Midbrain (tissue), 1 donor: Measurements from ENCODE around the gene ZNF536.
A peak's percentile ranks its signal among the peaks of the same experiment; 100 is the strongest.

ENCODE experiments used
- DNase-seq: peaks from one replicate; lab custom pipeline; 2025; lab: John Stamatoyannopoulos, UW

The ZNF536 gene

DNA sequence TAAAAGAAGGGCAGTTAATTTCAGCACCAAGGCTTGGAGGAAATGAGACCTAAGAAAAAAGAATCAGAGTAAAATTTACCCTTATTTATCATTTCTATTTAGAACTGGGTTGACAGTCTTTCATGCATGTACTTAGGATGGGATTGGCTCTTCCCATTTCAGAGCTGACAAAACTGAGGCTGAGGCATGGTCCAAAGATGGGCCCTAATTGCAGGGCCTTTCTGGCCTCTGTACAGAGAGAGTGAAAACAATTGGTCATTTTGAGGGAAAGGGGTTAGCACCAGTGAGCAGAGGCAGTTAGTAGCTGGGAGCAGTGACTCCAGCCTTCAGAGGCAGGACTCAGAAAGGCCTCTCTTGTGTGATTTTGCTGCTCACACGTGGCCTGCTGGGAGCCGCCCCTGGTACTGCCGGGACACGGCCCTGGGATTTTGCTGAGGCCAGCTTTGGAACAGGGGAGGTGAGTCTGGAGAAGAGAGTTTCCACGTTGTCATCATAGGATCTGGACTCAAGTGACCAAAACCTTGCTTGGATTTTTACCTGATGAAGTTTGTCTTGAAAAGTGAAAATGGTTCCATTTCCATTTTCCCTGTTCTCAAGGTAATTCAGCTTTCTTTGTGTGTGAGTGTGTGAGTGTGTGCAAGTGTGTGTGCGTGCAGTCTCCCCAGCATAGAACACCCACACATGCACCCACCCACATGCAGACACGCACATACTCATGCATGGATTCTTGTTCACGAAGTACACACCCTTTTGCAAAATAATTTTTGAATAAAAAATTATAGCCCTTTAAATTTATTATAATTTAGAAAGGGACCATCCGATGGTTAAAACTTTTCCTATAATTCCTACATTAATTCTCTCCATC is at the start of gene ZNF536:
Gene ZNF536, plus strand, starts transcription at position 425 of the 865 bp plus-strand sequence. CDS start 71,179 bp downstream, outside the sequence.
- peak; percentile 85 for DNase-seq

DNA sequence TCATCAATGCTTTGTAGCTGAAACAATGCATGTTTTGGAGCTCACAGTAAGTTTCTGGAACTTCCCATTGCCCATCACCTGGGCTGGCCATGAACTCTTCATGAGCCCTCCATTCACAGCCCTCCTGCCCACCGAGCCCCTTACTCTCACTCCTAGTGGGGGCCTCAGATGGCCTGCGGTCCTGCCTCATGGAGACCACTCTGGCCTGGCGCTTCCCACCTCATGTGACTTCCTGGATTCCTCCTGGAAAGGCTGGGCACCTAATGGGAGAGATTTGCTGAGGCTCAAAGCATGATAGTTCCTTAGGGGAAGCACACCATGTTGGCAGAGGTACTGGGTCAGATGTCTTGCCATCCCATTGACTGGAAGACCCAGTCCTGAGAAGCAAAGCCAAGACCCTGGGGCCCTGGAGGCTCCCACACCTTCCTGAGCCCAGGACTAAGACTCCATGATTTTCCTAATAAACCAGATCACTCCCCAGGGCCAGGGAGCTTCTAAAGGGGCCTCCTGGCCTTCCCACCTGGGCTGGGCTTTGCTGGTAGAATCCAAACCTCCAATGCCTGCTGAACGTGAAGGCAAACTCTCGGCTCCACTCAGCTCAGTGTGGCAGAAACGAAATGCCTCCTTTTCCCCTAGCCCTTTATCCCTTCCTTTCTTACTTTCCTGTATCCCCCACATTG is 49.4 kb upstream of the ZNF536 start:
- DNase-seq: no peak

DNA sequence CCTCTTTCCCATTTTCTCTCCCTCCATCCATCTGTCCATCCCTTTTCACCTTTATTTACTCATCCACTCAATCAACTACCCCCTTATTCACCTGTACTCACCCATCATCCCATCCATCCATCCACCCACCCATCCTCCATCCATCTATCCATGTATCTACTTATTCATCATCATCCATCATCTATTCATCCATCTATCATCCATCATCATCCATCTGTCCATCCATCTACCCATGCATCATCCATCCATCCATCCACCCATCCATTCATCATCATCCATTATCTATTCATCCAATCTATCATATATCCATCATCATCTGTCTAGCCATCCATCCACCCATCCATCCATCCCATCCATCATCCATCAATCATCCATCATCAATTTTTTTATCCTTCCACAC is 48.3 kb upstream of the ZNF536 start:
- DNase-seq: no peak

DNA sequence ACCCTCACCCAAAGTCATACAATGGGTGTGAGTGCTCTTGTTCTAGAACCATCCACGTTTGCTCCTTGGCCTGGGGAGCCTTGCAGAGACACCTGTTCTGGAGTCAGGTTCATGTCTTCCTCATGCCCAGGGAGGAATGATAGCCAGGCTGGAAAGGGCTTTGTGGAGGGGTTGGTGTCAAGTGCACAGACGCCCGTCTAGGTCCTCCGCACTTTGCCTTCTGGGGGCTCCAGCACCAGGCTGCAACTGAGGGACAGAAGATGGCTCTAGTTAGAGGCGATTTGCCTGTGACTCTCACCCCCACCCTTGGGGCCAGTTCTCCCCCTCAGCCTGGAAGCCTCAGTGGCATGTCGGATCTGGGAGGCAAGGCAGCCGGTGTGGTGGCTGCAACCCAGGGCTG is 47.2 kb upstream of the ZNF536 start:
- no peak for DNase-seq

DNA sequence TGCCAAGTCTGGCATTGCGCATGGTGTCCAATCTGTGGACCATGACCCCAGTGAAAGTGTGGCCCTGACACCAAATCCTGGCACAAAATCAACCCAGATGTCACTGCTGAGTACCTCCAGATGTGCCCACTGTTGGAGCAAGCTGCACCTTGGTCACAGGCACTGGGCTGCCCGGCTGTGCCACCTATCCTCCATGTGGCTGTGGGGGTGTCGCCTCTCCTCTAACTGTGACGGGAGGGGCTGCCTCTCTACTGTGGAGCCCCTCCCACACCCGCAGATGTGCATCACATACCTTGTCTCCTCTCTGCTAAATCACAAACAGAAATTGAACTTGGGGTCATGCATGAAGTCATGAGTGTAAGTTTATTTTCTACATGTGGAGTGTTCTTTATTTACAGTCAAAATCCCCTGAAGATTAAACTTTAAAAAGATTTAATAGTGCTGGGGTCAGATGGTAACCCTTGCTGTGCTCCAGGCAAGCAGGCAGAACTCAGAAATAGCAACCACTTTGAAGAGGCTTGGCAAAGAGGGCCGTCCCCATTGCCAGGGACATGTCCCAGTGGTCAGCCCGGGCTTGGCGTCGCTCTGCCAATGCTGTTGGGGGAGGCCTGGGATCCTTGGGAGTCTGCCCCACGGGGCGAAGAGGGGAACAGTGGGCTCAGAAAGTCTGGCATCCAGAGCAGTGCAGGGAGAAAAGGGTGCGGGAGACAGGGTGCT is 46.4 kb upstream of the ZNF536 start:
- DNase-seq: no peak

DNA sequence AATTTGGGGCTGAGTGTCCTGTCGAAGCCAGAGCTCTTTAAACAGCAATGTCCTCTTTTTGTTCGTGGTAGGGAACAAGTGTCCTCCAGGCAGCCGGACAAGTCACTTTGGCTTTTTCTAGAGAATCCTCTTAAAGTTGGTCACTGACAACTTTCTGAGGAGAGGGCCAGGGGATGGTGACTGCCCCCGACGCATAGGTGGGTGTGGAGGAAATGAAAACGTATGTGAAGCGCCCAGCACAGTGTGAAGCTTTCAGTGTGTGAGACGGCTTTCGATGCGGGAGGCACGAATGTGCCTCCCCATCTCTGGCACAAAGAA is 45.8 kb upstream of the ZNF536 start:
- no peak for DNase-seq

DNA sequence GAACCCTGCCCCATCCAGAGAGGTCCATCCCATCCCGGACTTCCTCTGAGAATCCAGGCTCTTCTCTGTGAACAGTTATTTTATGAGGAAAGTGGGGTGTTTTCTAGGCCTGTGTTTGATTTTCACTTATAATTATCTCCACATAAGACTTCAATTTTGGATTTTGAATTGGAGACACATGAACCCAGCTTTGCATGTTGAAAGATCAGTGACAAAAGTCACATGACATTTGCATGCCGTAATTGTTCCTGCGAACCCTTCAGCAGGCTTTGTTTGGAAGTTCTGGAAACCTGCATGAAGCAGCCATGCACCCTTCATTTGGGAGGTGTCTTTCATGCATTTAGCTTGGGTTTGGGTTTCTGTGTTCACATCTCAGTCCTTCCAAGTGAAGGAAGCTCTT is 44.9 kb upstream of the ZNF536 start:
- no peak for DNase-seq

DNA sequence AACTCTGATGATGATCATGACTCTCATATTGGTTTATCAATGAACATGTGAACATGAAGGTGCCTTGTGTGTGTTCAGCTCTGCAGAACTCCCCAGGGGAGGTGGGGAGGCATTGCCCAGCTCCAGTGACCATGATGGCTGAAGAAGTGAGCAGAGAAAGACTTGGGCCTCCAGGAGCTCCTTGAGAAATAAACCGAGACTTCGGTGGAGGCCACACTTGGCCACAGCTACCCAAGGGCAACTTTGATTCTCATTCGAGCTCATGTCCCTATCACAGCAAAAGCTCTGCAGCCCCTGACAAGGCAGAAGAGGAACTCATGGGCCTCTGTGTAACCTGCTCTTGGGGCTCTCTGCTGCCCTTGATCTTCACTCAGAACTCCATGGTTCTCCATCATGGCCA is 44.1 kb upstream of the ZNF536 start:
- DNase-seq: no peak

DNA sequence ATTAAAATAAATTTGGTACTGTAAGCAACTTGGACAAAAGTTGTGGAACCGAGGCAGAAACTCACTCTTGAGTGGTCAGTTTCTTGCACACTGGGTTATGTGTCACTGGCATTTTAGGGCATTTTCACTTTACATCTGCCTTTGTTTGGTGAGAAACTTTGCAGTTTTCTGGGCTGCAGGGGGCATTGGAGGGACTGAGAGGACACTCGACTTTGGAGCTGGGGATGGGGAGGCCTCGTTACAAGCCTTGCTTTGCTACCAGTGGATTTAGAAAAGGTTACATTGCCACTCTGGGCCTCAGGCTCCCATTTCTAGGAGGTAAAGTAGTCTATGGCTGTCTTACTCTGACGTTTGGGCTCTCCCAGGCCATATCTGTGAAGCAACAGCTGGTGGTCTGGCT is 41.9 kb upstream of the ZNF536 start:
- DNase-seq: no peak

DNA sequence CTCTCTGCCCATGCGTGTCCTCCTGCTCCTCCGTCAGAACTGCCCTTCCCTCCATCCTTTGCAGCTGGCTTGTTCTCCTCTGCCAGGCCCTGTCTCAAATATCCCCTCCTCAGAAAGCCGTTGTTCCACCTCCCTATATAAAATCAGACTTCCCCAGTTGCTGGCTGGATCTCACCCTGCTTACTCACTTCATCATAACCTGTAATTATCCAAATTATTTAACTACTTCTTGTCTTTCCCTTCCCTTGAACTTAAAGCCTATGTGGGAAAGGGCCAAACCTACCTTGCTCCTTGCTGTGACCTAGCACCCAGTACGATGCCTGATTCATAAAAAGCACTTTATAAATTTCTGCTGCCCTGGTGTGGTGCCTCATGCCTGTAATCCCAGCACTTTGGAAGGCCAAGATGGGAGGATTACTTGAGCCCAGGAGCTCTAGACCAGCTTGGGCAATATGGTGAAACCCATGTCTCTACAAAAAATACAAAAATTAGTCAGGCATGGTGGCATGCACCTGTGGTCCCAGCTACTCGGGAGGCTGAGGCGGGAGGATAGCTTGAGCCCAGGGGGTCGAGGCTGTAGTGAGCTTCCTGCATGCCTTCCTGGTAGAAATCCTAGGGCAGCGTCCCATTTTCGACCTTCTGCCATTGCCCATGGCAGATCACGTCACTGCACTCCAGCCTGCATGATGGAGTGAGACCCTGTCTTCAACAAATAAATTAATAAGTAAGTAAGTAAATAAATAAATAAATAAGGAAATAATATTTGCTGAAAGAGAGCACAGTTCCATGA is 39.5 kb upstream of the ZNF536 start:
- no peak for DNase-seq

DNA sequence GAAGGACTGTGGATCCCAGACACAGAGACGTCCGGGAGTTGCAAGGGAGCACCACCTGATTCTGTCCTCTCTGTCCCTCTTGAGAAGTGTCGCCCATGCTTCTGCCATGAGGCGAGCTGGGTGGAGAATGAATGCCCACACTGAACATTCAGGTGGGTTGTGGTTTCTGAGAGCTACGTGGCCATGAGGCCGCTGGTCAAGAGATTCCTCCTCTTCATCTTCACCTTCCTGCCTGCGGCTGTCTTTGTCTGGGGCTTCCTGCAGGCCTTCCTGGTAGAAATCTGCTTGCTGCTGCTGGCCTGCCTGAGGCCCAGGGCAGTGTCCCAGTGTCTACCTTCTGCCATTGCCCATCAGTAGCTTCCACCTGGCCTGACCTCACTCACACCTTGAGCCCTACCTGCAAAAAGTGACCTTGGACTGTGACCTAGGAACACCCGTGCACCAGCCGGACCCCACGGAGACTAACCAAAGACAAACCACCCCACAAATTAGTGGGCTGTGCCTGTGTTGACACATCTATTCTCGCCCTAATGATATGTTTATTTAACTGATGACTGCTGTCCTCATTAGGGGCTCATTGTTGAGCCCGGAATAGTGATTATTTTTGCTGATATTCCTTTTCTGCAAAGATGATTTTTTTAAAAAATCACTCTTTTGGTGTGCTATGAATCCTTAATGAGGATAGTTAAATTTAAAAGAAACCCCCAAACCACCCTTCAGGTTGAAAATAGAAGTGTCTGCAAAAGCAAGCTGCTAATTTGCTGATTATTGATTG is 38.7 kb upstream of the ZNF536 start:
- DNase-seq: no peak

DNA sequence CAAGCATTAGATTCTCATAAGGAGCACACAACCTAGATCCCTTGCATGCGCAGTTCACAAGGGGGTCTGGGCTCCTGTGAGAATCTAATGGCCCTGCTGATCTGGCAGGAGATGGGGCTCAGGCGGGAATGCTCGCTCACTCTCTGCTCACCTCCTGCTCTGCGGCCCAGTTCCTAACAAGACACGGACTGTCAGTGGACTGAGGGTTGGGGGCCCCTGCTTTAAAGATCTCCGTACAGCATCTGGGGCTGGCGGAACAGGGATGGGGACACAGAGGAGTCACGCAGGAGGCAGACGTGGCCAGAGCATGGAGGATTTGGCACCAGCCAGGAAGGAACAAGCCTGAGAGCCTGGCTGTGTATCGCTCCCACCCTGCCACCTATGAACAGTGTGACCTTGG is 37.3 kb upstream of the ZNF536 start:
- no peak for DNase-seq

DNA sequence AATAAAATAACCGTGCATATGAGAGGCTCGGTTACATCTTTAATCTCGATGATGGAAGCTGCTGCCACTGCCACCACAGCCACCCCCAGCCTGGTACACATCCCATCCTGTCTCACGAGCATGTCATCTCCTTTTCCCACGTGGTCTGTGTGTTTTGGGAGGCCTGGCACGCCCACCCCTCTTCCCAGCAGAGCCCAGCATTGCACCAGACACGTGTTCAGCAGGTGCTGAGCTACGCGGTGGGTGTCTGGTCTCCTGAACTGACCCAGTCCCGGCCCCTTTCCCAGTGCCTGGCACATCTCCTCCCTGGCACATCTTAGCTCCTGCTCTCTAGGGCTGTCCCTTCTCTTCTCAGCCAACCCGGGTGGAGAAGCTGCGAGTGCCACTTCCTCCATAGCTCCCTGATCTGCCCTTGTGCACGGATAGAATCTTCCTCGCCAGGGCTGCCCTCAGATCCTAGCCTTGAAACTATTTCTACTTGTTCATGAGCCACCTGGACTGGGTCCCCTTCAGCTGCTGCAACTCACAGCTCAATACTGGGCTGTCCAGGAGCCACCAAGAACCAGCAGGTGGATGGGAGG is 36.8 kb upstream of the ZNF536 start:
- no peak for DNase-seq

DNA sequence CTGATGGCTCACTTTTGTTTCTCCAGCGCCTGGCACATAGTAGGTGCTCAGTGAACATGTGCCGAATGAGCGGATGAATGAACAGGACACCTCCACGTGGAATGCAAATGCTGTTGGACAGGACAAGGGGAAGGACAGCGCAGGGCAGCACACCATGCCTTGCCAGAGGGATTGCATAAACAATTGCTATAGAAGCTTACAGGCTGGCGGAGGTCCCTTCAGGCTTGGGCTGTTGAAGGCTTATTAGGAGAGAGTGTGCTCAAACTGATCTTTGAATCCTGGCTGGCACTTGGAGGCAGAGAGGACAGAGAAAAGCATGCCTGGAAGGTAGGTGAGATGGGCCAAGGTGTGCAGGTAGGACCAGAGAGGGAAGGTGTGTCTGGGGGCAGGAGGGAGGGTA is 35.9 kb upstream of the ZNF536 start:
- no peak for DNase-seq

DNA sequence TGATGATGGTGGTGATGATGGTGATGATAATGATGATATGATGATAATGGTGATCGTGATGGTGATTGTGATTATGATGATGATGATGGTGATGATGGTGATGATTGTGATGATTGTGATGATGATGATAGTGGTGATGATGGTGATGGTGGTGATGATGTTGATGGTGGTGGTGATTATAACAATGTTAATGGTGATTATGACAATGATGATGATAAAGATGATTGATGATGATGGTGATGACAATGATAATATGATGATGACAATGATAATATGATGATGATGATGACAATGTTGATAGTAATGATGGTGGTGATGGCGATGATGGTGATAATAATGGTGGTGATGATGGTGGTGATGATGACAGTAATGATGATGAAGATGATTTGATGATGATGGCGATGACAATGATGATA is 34.1 kb upstream of the ZNF536 start:
- no peak for DNase-seq

DNA sequence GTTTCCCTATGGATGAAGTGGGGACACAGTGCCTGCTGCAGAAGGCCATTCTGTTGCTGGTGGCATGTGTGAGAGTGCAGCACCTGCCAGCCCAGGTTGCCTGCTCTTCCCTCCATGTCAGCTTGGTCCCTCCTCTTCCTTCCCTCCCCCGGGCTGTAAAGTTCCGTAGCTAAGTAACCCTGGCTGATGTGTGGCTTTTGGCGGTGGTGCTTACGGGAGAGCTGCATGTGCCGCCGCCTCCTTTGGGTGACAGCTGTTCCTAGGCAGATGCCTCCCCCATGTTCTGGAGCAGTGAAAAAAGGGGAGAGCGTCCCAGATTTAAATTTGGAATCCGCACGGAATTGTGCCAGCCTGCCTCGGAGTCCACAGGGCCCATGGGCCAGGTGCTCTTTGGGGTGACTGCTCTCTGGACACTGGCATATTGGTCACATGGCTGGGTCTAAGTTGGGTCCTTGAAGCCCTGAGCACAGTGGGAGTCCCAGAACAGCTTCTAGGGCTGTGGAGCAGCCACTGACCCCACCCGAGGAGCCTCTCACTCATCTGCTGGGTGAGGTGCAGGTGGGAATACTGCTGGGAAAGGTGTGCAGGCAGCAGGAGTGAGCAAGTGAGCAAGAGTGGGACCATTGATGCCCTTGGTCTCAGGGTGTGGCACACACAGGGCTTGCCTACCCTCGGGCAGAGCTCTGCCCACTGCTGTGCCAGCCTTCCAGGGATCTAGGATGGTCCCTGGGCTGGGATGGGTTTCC is 33.1 kb upstream of the ZNF536 start:
- no peak for DNase-seq

DNA sequence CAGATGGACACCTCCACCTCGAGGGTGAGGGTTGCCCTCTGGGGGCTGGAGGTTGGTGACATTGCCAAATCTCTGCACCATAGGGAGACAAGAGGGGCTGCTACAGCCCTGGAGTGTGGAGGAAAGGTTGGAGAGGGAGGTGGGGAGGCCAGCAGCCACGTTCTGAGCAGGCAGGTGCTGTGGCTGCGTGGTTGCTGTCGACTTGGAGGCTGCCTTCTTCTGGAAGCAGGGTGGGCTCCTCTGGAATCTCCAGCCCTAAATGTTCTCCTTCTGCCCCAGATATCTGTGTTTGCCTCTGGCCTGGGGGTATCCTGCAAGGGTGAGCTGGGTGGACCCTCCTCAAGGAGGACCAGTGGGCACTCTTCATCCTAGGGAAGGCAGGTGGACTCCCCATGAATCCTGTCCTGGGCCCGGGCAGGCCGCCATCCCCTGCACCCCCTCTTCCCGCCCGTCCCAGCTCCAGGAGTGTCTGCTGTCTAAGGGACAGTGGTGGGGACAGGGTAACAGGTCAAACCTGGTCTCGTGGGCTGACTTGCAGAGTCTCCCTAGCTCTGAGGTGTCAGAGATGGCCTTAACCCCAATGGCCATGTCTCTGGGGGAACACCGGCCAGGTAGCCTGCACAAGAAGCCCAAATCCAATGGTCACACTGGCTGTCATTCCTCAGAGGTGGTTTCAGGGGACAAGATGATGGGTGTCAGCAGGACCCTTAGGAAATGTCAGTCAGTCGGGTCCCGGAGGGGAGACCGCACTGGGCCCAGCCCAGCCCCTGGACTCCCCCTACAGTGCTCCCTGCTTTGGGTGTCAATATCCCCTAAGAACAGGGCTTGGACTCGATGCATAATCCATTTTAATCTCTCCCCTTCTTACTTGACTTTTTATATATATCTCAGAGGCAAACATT is 32.3 kb upstream of the ZNF536 start:
- no peak for DNase-seq

DNA sequence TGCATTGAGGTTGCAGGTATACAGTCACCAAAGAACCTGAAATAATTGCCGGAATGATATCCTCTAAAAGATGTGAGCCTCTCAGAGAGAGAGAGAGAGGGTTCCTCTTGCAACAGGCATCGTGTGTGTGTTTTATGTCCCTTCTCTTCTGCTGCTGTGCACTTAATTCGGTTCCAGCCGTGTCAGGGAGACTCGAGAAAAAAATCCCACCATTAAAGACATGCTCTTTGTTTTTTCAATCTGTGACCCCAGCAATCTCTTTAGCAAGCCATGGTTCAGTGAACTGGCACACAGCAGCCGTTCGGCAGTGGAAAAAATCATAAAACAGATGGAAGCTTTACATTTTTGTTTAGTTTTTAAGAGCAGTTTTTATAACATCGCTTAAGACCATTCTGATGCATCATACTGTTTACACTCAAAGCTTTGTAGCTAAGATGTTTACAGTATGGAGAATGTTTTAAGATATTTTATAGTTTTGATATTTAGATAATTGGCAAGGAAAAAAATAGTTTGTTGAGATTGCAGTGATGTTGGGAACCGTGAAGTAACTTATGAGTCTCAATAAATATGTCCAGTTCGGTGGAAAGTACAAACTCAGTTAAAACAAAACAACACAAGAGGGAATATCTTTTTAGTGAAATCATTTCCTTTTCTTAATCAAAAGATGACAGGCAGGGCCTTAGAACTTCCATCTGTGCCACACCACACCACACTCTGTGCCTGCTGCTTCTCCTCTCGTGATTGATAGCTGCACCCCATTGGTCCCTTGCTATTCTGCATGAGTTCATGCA is 31.2 kb upstream of the ZNF536 start:
- DNase-seq: no peak
